ENCODE data around the gene C6orf120.
"Not testable (repeated sequence)": the region's sequence is repeated elsewhere in the genome, so short reads cannot be mapped to it uniquely, and the experiment has no call there.

C6orf120 gene

GRCh38 chr6:169684056-169684455 is 17.9 kb upstream of the C6orf120 start:
- no peak for DNase-seq (ENCODE audit: low spot score)

GRCh38 chr6:169685860-169686259 is 16.1 kb upstream of the C6orf120 start:
- DNase-seq (ENCODE audit: low spot score), result no peak

GRCh38 chr6:169689287-169689686 is 12.6 kb upstream of the C6orf120 start:
- no peak for DNase-seq (ENCODE audit: low spot score)

GRCh38 chr6:169691260-169691659 is 10.7 kb upstream of the C6orf120 start:
- no peak for DNase-seq (ENCODE audit: low spot score)

- DNase-seq (ENCODE audit: low spot score), result no peak
Measured at GRCh38 chr6:169692516-169692915, 9.4 kb upstream of the C6orf120 start.

GRCh38 chr6:169695131-169695530 is 6.8 kb upstream of the C6orf120 start:
- no peak for DNase-seq (ENCODE audit: low spot score)

GRCh38 chr6:169697115-169697514 is 4.8 kb upstream of the C6orf120 start:
- not testable (repeated sequence) for DNase-seq (ENCODE audit: low spot score)

- DNase-seq (ENCODE audit: low spot score), result no peak
Measured at GRCh38 chr6:169700296-169700695, 1.6 kb upstream of the C6orf120 start.

GRCh38 chr6:169701311-169701953 is 494 bp upstream of the C6orf120 start:
- no peak for DNase-seq (ENCODE audit: low spot score)

GRCh38 chr6:169702840-169703246 is 917 bp downstream of the C6orf120 start:
- no peak for DNase-seq (ENCODE audit: low spot score)

- DNase-seq (ENCODE audit: low spot score), result no peak
Measured at GRCh38 chr6:169707772-169708171, 5.8 kb downstream of the C6orf120 start.

- no peak for DNase-seq (ENCODE audit: low spot score)
Measured at GRCh38 chr6:169709293-169709692, 7.4 kb downstream of the C6orf120 start.

GRCh38 chr6:169710009-169710408 is 8.1 kb downstream of the C6orf120 start:
- no peak for DNase-seq (ENCODE audit: low spot score)

GRCh38 chr6:169714178-169714577 is 12.3 kb downstream of the C6orf120 start:
- DNase-seq (ENCODE audit: low spot score), result no peak

- no peak for DNase-seq (ENCODE audit: low spot score)
Measured at GRCh38 chr6:169714595-169714994, 12.7 kb downstream of the C6orf120 start.

GRCh38 chr6:169719117-169719516 is 17.2 kb downstream of the C6orf120 start:
- DNase-seq (ENCODE audit: low spot score), result no peak

- peak; percentile 7 for DNase-seq (ENCODE audit: low spot score)
Measured at GRCh38 chr6:169720207-169720855, 18.4 kb downstream of the C6orf120 start.

- peak; percentile 29 for DNase-seq (ENCODE audit: low spot score)
Measured at GRCh38 chr6:169722362-169723199, 20.7 kb downstream of the C6orf120 start.

GRCh38 chr6:169723200-169723909 is 21.4 kb downstream of the C6orf120 start:
- DNase-seq (ENCODE audit: low spot score), result peak; percentile 60

- peak; percentile 35 for DNase-seq (ENCODE audit: low spot score)
Measured at GRCh38 chr6:169723991-169724493, 22.1 kb downstream of the C6orf120 start.

- peak; percentile 65 for DNase-seq (ENCODE audit: low spot score)
Measured at GRCh38 chr6:169724494-169725124, 22.7 kb downstream of the C6orf120 start, which contains the start of gene PHF10. TSS of gene PHF10 (minus strand) at chr6:169724500. CDS start at chr6:169723931, 569 bp downstream.
